Pancreas (tissue), 10 donors: ENCODE results near the gene RPS28. TPM values are rescaled to one million over a fixed set of nuclear protein-coding genes. Genes with fewer than 3 reads are reported as not detected.
"Not testable (repeated sequence)": the region's sequence is repeated elsewhere in the genome, so short reads cannot be mapped to it uniquely, and the experiment has no call there.

Experiments
- ATAC-seq, 4 donors: fragments of 200-7000 bp; cut with Tn5 transposase; one replicate each; pipeline versions ENCODE4 v1.8.0 to v1.9.1; 2020; ENCODE audit warnings: mild to moderate bottlenecking in 4 of 4, moderate library complexity in 4 of 4
- DNase-seq, 6 donors: peaks; one replicate each; pipeline ENCODE4 v3.0.0-alpha.2; 2020
- FAIRE-seq: peaks from 2 replicates; lab custom pipeline; 2012; peaks lifted over from hg19 to GRCh38; lab: Jason Lieb, UNC
- H3K27ac ChIP-seq, 4 donors: fragments of 200-600 bp; sonication (generic); 1 replicate in 3 of 4; 2 replicates in 1 of 4; pipeline versions ENCODE4 v1.5.0 to v1.8.0; 2020
- H3K27me3 ChIP-seq, 4 donors: fragments of 200-600 bp; one replicate each; pipeline ENCODE4 v1.8.0; 2021
- H3K36me3 ChIP-seq, 3 donors: fragments of 200-600 bp; sonication (generic) in 1 of 3; one replicate each; pipeline versions ENCODE4 v1.5.0 to v1.8.0; 2020 to 2021
- H3K4me1 ChIP-seq, 3 donors: fragments of 200-600 bp; one replicate each; pipeline ENCODE4 v1.8.0; 2021
- H3K4me3 ChIP-seq, 4 donors: fragments of 200-600 bp; sonication (generic) in 2 of 4; one replicate each; pipeline versions ENCODE4 v1.5.0 to v1.8.0; 2020 to 2021
- H3K9me3 ChIP-seq, 4 donors: fragments of 200-600 bp; one replicate each; pipeline ENCODE4 v1.8.0; 2021
- CTCF ChIP-seq, 4 donors: fragments of 200-600 bp; sonication (generic) in 3 of 4; IDR thresholded peaks; one replicate each; pipeline versions ENCODE4 v1.5.0 to v1.8.0; 2021; ENCODE audit warnings: antibody characterized with exemption in 4 of 4
- WGBS, 2 donors: extraction: QIAGEN DNeasy Blood & Tissue Kit; methylation state at CpG; one replicate each; pipeline ENCODE4 v1.1.7; 2013; 5-methylcytosine and 5-hydroxymethylcytosine counted together
- intact Hi-C, 3 donors: fragments of 100-400 bp; cut with DNase I; formaldehyde crosslinking; loops; one replicate each; pipeline versions ENCODE4 v1.11.1 to v1.14.2; 2022
- polyA plus RNA-seq, 2 donors: library from polyadenylated mRNA; stranded (reverse); fragments of 200-250 nt; gene quantifications; one replicate each; pipeline ENCODE4 v1.2.3, GENCODE V29; 2013
- total RNA-seq, 6 donors: library from RNA; stranded (reverse); fragmentation: NEBNext Ultra II Directional in 4 of 6; extraction: Animal tissue kit (Norgen Biotek cat#: 25700) in 4 of 6; gene quantifications; one replicate each; pipeline versions ENCODE4 v1.2.1 to v1.2.4, GENCODE V29; 2021 to 2023
- donor health status: healthy with polysubstance abuse.
- donor health status: DM: no; HTN: no; CAD: no; lungs with moderate emphysema.
- donor health status: DM: no; HTN: no; CAD: no.
- donor health status: control.
- donor health status: control.
- donor health status: Bipolar disorder and iron deficiency.
- donor health status: DM: yes; HTN: yes; CAD: no.
- donor health status: DM: no; HTN: no; CAD: no.
- donor health status: DM: no; HTN: no; CAD: no.
- donor health status: DM: yes; HTN: yes; CAD: no.

RPS28 gene
- total RNA-seq: 1,000 to 10,000 TPM in 4 of 6 donors, 100 to 1,000 TPM in 2; 892 to 1,524 (median 1,066) TPM
- polyA plus RNA-seq: 100 to 1,000 TPM; 706 to 850 TPM

DNA sequence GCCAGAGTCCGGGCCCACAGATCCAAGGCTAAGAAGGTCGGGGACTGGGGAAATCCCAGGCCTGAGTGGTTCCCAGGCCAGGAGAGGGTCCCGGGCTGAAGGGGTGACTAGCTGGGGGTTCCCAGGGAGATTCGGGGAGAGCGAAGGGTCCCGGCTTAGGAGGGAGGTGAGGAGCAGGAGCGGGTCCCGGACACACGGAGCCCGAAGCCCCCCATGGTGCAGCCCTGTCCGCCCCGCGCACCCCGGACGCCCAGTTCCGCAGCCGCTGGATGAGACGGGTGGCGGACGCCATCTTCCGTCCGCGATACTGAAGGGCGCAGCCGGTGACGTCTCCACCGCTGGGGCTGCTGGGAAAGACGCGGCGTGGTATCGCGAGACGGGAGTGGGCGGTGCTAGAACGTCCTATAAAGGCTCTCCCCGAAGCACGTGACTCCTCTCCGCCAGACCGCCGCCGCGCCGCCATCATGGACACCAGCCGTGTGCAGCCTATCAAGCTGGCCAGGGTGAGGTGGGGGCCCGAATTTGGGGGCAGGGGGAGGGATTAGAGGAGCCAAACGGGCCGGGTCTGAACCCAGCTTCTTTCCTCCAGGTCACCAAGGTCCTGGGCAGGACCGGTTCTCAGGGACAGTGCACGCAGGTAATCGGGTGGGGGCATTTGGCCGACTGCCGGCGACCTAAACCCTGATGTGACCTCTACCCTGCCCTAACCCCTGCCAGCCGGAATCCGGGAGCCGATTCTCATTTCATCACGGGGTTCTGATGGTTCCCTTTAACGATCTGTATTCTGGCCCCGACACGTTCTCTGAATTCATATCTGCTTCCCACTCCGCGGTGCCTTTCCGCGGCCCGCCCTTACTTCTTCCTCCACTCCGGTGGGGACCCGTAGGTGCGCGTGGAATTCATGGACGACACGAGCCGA is at the start of gene RPS28, which contains the start of gene NDUFA7:
RPS28 (plus strand) TSS at position 430 of the 919 bp plus-strand sequence; CDS start at position 465, 35 bp downstream.
NDUFA7 (minus strand) TSS at position 309 of the 919 bp plus-strand sequence; CDS start at position 292, 17 bp downstream.
- WGBS, 2 donors: 0% methylated on average over 66 to 72 of the region's 72 CpGs
- TF ChIP-seq CTCF (IDR thresholded peaks at IDR 0.05): no peak
- intact Hi-C loops: no loop called here
- Histone ChIP-seq H3K9me3 (no peaks in the 10 kb centered on the region), H3K4me3 (peak within 1 kb of the TSS; percentile 61 to 93 (median 76)), H3K27ac (peak within 1 kb of the TSS; percentile 61 to 80 (median 78)), H3K4me1 (peaks cover 8 to 23% (median 9%) of the 10 kb centered on the region in 3 donors), H3K36me3 (peaks cover 0 to 9% (median 6%) of the 10 kb centered on the region in 3 donors), H3K27me3 (no peaks in the 10 kb centered on the region)
- ATAC-seq (peak; percentile 95 to 98 (median 95)), FAIRE-seq (no peak), DNase-seq (peak; percentile 94 to 99 (median 98))

DNA sequence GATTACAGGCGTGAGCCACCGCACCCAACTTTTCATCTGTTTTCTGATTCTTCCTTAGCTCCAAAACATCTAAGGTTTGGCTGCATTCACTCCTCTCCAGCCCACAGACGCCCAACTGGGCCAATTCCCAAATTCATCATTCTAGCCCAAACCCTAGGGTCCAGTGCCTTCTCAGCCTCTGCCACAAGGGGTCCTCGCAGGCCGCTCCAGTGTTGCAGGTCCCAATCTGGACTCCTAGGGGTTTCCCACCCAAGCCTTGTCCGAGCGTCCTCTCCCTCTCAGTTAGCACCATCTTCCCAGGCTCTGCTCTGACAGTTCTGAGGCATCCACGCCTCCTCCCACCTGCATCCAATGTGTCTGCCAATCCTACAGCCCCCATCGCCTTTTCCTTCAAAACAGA is 44.8 kb upstream of the RPS28 start:
- H3K36me3 ChIP-seq, H3K27me3 ChIP-seq, FAIRE-seq, intact Hi-C loops, H3K27ac ChIP-seq, H3K4me1 ChIP-seq, H3K9me3 ChIP-seq, DNase-seq, H3K4me3 ChIP-seq: not testable (repeated sequence)
- WGBS, 2 donors: no CpG with 5 or more reads among the region's 9 CpGs
- peak in 3 of 4 donors; percentile 70 to 79 (median 79) for ATAC-seq

GRCh38 chr19:8291337-8291736 is 30.0 kb upstream of the RPS28 start:
- H3K27ac ChIP-seq, DNase-seq, H3K27me3 ChIP-seq, FAIRE-seq, H3K9me3 ChIP-seq, H3K36me3 ChIP-seq, H3K4me1 ChIP-seq, intact Hi-C loops, H3K4me3 ChIP-seq: not testable (repeated sequence)
- ATAC-seq: peak in 3 of 4 donors; percentile 66 to 80 (median 74)
- no CpG with 5 or more reads among the region's 9 CpGs for WGBS, 2 donors

GRCh38 chr19:8302357-8302691 is 19.0 kb upstream of the RPS28 start:
- Histone ChIP-seq H3K4me1 (no peaks in the 10 kb centered on the region), H3K27ac (no peak overlapping the region), H3K4me3 (no peak overlapping the region), H3K9me3 (no peaks in the 10 kb centered on the region), H3K36me3 (no peaks in the 10 kb centered on the region), H3K27me3 (no peaks in the 10 kb centered on the region)
- 74 to 84% methylated on average over 11 of the region's 11 CpGs for WGBS, 2 donors
- peak in 2 of 4 donors; percentile 33 to 35 for ATAC-seq
- no peak for FAIRE-seq
- no peak for TF ChIP-seq CTCF (IDR thresholded peaks at IDR 0.05)
- intact Hi-C loops: loop anchor here in 1 of 3 donors (5.0 kb wide), 1 partner anchor 45 kb away; no protein-coding TSS in a partner anchor
- peak in 4 of 6 donors; percentile 12 to 52 (median 18) for DNase-seq

DNA sequence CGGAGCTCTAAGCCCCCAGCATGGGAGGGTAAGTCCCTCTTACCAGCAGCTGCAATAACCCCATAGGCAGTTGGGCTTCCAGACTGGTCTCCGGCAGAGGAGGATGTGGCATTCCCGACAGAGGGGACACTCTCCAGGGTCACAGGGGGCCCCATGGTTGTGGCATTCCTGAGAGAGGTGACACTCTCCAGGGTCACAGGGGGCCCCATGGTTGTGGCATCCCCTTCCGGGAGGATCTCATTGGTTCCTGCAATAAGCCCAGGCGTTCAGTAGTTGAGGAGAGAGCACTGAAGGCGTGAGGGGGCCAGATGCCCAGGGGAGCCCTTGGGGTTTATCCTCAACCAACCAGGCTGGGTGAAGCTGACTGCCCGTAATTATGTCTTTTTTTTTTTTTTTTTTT is 18.6 kb upstream of the RPS28 start:
- no peak overlapping the region for H3K27ac ChIP-seq
- intact Hi-C loops: loop anchor here in 1 of 3 donors (5.0 kb wide), 1 partner anchor 45 kb away; no protein-coding TSS in a partner anchor
- no peaks in the 10 kb centered on the region for H3K9me3 ChIP-seq
- ATAC-seq (no peak), DNase-seq (peak in 2 of 6 donors; percentile 27 to 34), FAIRE-seq (no peak)
- no peak for TF ChIP-seq CTCF (IDR thresholded peaks at IDR 0.05)
- H3K27me3 ChIP-seq: no peaks in the 10 kb centered on the region
- H3K36me3 ChIP-seq: no peaks in the 10 kb centered on the region
- no peaks in the 10 kb centered on the region for H3K4me1 ChIP-seq
- 84 to 88% methylated on average over 7 of the region's 7 CpGs for WGBS, 2 donors
- H3K4me3 ChIP-seq: no peak overlapping the region
